ENCODE results near the gene CPNE5. TPM values are rescaled to one million over a fixed set of nuclear protein-coding genes. Genes with fewer than 3 reads are reported as not detected.

Gene CPNE5
- total and polyA plus RNA-seq, 4 donors = 0.20 to 13.1 (median 7.9) TPM; not detected in 1

DNA sequence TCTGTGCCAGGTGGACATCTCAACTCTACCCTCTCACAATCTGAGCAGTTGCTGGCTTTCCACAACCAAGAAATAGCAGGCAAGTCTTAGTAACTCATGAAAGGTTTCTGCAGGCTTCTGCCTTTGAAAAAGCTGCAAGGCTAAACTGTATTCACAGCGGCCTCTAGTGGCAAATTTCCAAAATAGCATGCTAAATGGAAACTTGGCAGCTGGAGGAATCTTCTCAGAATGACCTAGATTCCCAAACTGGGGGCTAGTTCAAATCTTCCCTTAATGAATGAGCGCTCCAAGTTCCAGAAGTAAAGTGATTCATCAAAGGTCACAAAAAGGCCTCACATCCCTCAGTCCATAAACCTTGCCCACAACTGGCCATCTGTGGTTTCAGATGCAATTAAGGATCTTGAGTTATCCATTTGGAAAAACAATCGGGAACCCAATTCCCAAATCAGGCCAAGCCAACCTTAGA lies 11.9 kb upstream of the CPNE5 start:
- intact Hi-C loops (cut with DNase I) = loop anchor here (5.0 to 10.0 kb wide), 2 partner anchors 84 to 226 kb away; no protein-coding TSS in a partner anchor
- no peak overlapping the region for H3K4me3 ChIP-seq (ENCODE audit: low read length in 2 of 2)
- ATAC-seq (ENCODE audit: low FRiP score) (peak; percentile 80), DNase-seq (no peak)
- H3K27me3 ChIP-seq (ENCODE audit: control insufficient read depth in 1 of 2, insufficient read depth in 2 of 2, low read length in 1 of 2) = no peaks in the 10 kb centered on the region
- H3K36me3 ChIP-seq (ENCODE audit: control insufficient read depth in 1 of 2, insufficient read depth in 2 of 2, low read length in 1 of 2) = peaks cover 0 to 2% of the 10 kb centered on the region in 2 donors
- WGBS, 2 donors = 33% methylated on average over 3 of the region's 3 CpGs
- peak overlapping the region in 1 of 2 donors; percentile 39 for H3K27ac ChIP-seq (ENCODE audit: low read depth in 1 of 2, low read length in 2 of 2)
- no peaks in the 10 kb centered on the region for H3K9me3 ChIP-seq (ENCODE audit: control insufficient read depth, low read length)
- peaks cover 0 to 2% of the 10 kb centered on the region in 2 donors for H3K4me1 ChIP-seq (ENCODE audit: control insufficient read depth in 1 of 2, insufficient read depth in 2 of 2, low read length in 2 of 2)

- intact Hi-C loops (cut with DNase I) = loop anchor here (5.0 to 10.0 kb wide), 2 partner anchors 83 to 225 kb away; no protein-coding TSS in a partner anchor
- 95 to 97% methylated on average over 9 of the region's 9 CpGs for WGBS, 2 donors
- ATAC-seq (ENCODE audit: low FRiP score) (no peak), DNase-seq (no peak)
- Histone ChIP-seq H3K4me3 (ENCODE audit: low read length in 2 of 2) (no peak overlapping the region), H3K9me3 (ENCODE audit: control insufficient read depth, low read length) (no peaks in the 10 kb centered on the region), H3K4me1 (ENCODE audit: control insufficient read depth in 1 of 2, insufficient read depth in 2 of 2, low read length in 2 of 2) (peaks cover 0 to 2% of the 10 kb centered on the region in 2 donors), H3K27ac (ENCODE audit: low read depth in 1 of 2, low read length in 2 of 2) (no peak overlapping the region), H3K27me3 (ENCODE audit: control insufficient read depth in 1 of 2, insufficient read depth in 2 of 2, low read length in 1 of 2) (no peaks in the 10 kb centered on the region), H3K36me3 (ENCODE audit: control insufficient read depth in 1 of 2, insufficient read depth in 2 of 2, low read length in 1 of 2) (no peaks in the 10 kb centered on the region)
Observed at GRCh38 chr6:36850021-36850420, 10.8 kb upstream of the CPNE5 start.

- WGBS, 2 donors = 26 to 47% methylated on average over 25 to 26 of the region's 26 CpGs
- H3K4me1 ChIP-seq (ENCODE audit: control insufficient read depth in 1 of 2, insufficient read depth in 2 of 2, low read length in 2 of 2) = peaks cover 0 to 2% of the 10 kb centered on the region in 2 donors
- DNase-seq (no peak), ATAC-seq (ENCODE audit: low FRiP score) (no peak)
- no peak overlapping the region for H3K27ac ChIP-seq (ENCODE audit: low read depth in 1 of 2, low read length in 2 of 2)
- no peaks in the 10 kb centered on the region for H3K36me3 ChIP-seq (ENCODE audit: control insufficient read depth in 1 of 2, insufficient read depth in 2 of 2, low read length in 1 of 2)
- no peaks in the 10 kb centered on the region for H3K9me3 ChIP-seq (ENCODE audit: control insufficient read depth, low read length)
- H3K4me3 ChIP-seq (ENCODE audit: low read length in 2 of 2) = no peak overlapping the region
- H3K27me3 ChIP-seq (ENCODE audit: control insufficient read depth in 1 of 2, insufficient read depth in 2 of 2, low read length in 1 of 2) = no peaks in the 10 kb centered on the region
- intact Hi-C loops (cut with DNase I) = loop anchor here in 1 of 2 donors (5.0 kb wide), 1 partner anchor 62 kb away; no protein-coding TSS in a partner anchor
Observed at GRCh38 chr6:36848658-36849441, 9.6 kb upstream of the CPNE5 start.

- 95% methylated on average over 6 of the region's 6 CpGs for WGBS, 2 donors
- peaks cover 0 to 2% of the 10 kb centered on the region in 2 donors for H3K4me1 ChIP-seq (ENCODE audit: control insufficient read depth in 1 of 2, insufficient read depth in 2 of 2, low read length in 2 of 2)
- ATAC-seq (ENCODE audit: low FRiP score) = no peak
- H3K4me3 ChIP-seq (ENCODE audit: low read length in 2 of 2) = no peak overlapping the region
- no peak overlapping the region for H3K27ac ChIP-seq (ENCODE audit: low read depth in 1 of 2, low read length in 2 of 2)
- H3K36me3 ChIP-seq (ENCODE audit: control insufficient read depth in 1 of 2, insufficient read depth in 2 of 2, low read length in 1 of 2) = no peaks in the 10 kb centered on the region
- intact Hi-C loops (cut with DNase I) = loop anchor here in 1 of 2 donors (5.0 kb wide), 1 partner anchor 61 kb away; no protein-coding TSS in a partner anchor
- H3K9me3 ChIP-seq (ENCODE audit: control insufficient read depth, low read length) = no peaks in the 10 kb centered on the region
- DNase-seq = no peak
- no peaks in the 10 kb centered on the region for H3K27me3 ChIP-seq (ENCODE audit: control insufficient read depth in 1 of 2, insufficient read depth in 2 of 2, low read length in 1 of 2)
Observed at GRCh38 chr6:36847991-36848390, 8.7 kb upstream of the CPNE5 start.

DNA sequence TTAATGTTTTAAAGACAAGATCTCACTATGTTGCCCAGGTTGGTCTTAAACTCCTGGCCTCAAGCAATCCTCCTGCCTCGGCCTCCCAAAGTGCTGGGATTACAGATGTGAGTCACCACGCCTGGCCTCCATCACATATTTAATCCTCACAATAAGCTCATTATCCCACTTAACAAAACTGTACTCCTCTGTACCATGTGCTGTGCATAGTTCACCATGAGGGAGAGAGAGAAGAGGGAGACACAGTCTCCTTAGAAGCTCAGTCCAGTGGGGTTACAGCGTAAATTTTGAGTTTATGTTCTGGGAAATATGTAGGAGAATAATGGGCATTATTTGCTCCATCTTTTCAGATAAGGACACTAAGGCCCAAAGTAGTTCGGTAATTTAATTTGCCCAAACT lies 7.9 kb upstream of the CPNE5 start:
- 96 to 97% methylated on average over 4 of the region's 4 CpGs for WGBS, 2 donors
- ATAC-seq (ENCODE audit: low FRiP score) = no peak
- intact Hi-C loops (cut with DNase I) = loop anchor here in 1 of 2 donors (5.0 kb wide), 1 partner anchor 60 kb away; no protein-coding TSS in a partner anchor

DNA sequence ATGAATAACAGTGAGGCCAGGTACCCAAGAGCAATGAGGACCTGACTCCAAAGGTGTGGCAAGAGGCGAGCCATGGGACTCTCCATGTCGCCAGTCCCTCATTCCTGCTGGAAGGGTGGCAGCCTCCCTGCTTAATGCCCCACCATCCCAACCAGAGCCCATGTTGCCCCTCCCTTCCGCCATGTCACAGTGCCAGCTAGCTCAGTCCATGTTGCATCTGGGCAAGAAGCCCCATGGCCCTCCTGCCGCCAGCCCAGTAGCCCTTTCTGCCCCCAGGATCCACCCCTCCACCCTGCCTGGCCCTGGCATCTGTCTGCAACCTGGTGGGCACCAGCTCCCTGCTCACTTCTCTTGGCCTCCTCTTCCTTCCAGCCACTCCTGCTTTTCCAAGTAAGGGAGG lies 6.0 kb upstream of the CPNE5 start:
- no peak overlapping the region for H3K27ac ChIP-seq (ENCODE audit: low read depth in 1 of 2, low read length in 2 of 2)
- DNase-seq = no peak
- intact Hi-C loops (cut with DNase I) = loop anchor here in 1 of 2 donors (5.0 kb wide), 1 partner anchor 58 kb away; no protein-coding TSS in a partner anchor
- H3K27me3 ChIP-seq (ENCODE audit: control insufficient read depth in 1 of 2, insufficient read depth in 2 of 2, low read length in 1 of 2) = no peaks in the 10 kb centered on the region
- no peak for ATAC-seq (ENCODE audit: low FRiP score)
- H3K4me1 ChIP-seq (ENCODE audit: control insufficient read depth in 1 of 2, insufficient read depth in 2 of 2, low read length in 2 of 2) = no peaks in the 10 kb centered on the region
- H3K9me3 ChIP-seq (ENCODE audit: control insufficient read depth, low read length) = no peaks in the 10 kb centered on the region
- H3K4me3 ChIP-seq (ENCODE audit: low read length in 2 of 2) = no peak overlapping the region
- no peaks in the 10 kb centered on the region for H3K36me3 ChIP-seq (ENCODE audit: control insufficient read depth in 1 of 2, insufficient read depth in 2 of 2, low read length in 1 of 2)
- WGBS, 2 donors = 71 to 96% methylated on average over 4 of the region's 4 CpGs

More for the DNA sequence above, 7.9 kb upstream of the CPNE5 start:
- H3K27me3 ChIP-seq (ENCODE audit: control insufficient read depth in 1 of 2, insufficient read depth in 2 of 2, low read length in 1 of 2) = no peaks in the 10 kb centered on the region
- H3K27ac ChIP-seq (ENCODE audit: low read depth in 1 of 2, low read length in 2 of 2) = no peak overlapping the region
- H3K4me1 ChIP-seq (ENCODE audit: control insufficient read depth in 1 of 2, insufficient read depth in 2 of 2, low read length in 2 of 2) = peaks cover 0 to 2% of the 10 kb centered on the region in 2 donors
- no peaks in the 10 kb centered on the region for H3K36me3 ChIP-seq (ENCODE audit: control insufficient read depth in 1 of 2, insufficient read depth in 2 of 2, low read length in 1 of 2)
- no peak for DNase-seq
- H3K4me3 ChIP-seq (ENCODE audit: low read length in 2 of 2) = no peak overlapping the region
- no peaks in the 10 kb centered on the region for H3K9me3 ChIP-seq (ENCODE audit: control insufficient read depth, low read length)

DNA sequence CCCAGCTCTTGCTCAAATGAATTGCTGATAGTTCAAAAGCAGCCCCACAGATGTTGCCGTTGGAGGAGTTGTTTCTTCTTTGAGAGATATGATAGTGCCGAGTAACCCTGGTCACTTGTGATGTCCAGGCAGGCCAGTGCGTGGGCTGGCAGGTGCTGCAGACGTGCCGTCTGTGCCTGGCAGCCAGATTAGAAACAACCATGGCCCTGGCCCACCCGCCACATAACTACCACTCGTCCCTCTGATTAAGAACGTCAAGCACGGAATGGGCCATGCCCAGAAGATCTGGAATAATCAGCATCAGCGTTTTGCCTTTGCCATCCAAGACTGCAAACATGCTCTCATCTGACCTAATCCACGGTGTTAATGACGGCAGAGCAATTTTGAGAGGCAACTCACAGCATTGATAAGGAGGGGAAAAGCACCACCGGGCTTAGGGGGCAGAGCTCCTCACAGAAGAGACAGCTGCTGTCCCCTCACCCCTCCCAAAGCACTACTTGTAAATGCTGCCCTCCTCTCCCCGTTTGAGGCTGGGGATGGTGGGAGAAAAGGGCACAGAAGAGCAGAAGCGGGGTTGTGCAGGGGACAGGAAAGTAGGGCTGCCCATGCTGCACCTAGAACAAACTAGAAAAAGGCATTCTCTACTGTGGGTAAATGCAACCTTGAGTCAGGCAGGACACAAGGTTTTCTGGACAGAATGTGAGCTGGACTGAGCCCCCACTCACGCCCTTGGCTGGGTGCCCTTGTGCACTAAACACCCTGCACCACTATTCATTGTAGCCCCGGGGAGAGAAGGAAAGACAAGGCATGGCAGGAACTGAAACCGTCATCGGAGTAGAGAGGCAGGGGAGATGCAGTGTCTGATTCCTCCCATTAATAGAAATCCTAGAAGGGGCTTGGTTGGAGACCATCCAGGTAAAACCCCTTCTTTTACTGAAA lies 5.3 kb upstream of the CPNE5 start:
- DNase-seq (no peak), ATAC-seq (ENCODE audit: low FRiP score) (no peak)
- intact Hi-C loops (cut with DNase I) = loop anchor here in 1 of 2 donors (5.0 kb wide), 1 partner anchor 57 kb away; no protein-coding TSS in a partner anchor
- Histone ChIP-seq H3K36me3 (ENCODE audit: control insufficient read depth in 1 of 2, insufficient read depth in 2 of 2, low read length in 1 of 2) (no peaks in the 10 kb centered on the region), H3K27me3 (ENCODE audit: control insufficient read depth in 1 of 2, insufficient read depth in 2 of 2, low read length in 1 of 2) (no peaks in the 10 kb centered on the region), H3K27ac (ENCODE audit: low read depth in 1 of 2, low read length in 2 of 2) (no peak overlapping the region), H3K4me1 (ENCODE audit: control insufficient read depth in 1 of 2, insufficient read depth in 2 of 2, low read length in 2 of 2) (no peaks in the 10 kb centered on the region), H3K4me3 (ENCODE audit: low read length in 2 of 2) (no peak overlapping the region), H3K9me3 (ENCODE audit: control insufficient read depth, low read length) (no peaks in the 10 kb centered on the region)
- 86 to 88% methylated on average over 19 of the region's 19 CpGs for WGBS, 2 donors

DNA sequence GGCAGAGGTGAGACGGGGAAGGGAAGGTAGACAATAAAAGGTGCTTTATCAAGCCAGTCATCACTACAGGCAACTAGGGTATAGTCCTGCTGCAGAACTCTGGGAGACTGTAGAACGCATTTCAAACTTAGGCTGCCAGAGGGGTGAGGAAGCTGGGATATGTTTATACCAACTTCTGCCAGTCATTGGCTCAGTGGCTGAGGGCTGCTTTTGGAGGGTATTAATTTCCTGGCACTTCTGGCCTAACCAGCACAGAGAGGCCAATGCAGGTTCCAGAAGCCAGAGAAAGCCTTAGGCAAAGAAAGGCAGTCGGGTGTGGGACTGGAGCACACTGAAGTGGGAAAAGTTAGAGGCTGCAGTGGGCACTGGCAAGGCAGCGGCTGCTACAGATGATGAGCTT lies 3.9 kb upstream of the CPNE5 start:
- Histone ChIP-seq H3K4me3 (ENCODE audit: low read length in 2 of 2) (no peak overlapping the region), H3K27me3 (ENCODE audit: control insufficient read depth in 1 of 2, insufficient read depth in 2 of 2, low read length in 1 of 2) (no peaks in the 10 kb centered on the region), H3K36me3 (ENCODE audit: control insufficient read depth in 1 of 2, insufficient read depth in 2 of 2, low read length in 1 of 2) (no peaks in the 10 kb centered on the region), H3K9me3 (ENCODE audit: control insufficient read depth, low read length) (no peaks in the 10 kb centered on the region), H3K4me1 (ENCODE audit: control insufficient read depth in 1 of 2, insufficient read depth in 2 of 2, low read length in 2 of 2) (no peaks in the 10 kb centered on the region), H3K27ac (ENCODE audit: low read depth in 1 of 2, low read length in 2 of 2) (no peak overlapping the region)
- ATAC-seq (ENCODE audit: low FRiP score) (no peak), DNase-seq (no peak)
- 52 to 64% methylated on average over 4 of the region's 4 CpGs for WGBS, 2 donors
- intact Hi-C loops (cut with DNase I) = no loop called here

Data from aorta (tissue), 5 donors.